Measurements from ENCODE around the gene LDLR.

GRCh38 chr19:11165486-11166030, 76.3 kb downstream of the LDLR start:
- TF ChIP-seq EP300 (IDR thresholded peaks at IDR 0.05), result no peak
- no peak for TF ChIP-seq CTCF (IDR thresholded peaks at IDR 0.05)
- no peak for TF ChIP-seq POLR2A (IDR thresholded peaks at IDR 0.05)

All from tibial nerve (tissue), 4 donors.